Inferior parietal cortex (tissue), 1 donor: ENCODE data around the gene SCAANT1.
A peak's percentile ranks its signal among the peaks of the same experiment; 100 is the strongest.

ENCODE experiments used
- DNase-seq: peaks from one replicate; pipeline ENCODE4 v3.0.0-alpha.2; 2016; ENCODE audit errors: extremely low spot score

SCAANT1 gene

GRCh38 chr3:63911873-63912767, at the start of gene SCAANT1:
TSS of gene SCAANT1 (minus strand) at chr3:63912383.
- DNase-seq = peak; percentile 80

- peak; percentile 59 for DNase-seq
Measured at GRCh38 chr3:63961891-63962290, 49.7 kb upstream of the SCAANT1 start.

DNA sequence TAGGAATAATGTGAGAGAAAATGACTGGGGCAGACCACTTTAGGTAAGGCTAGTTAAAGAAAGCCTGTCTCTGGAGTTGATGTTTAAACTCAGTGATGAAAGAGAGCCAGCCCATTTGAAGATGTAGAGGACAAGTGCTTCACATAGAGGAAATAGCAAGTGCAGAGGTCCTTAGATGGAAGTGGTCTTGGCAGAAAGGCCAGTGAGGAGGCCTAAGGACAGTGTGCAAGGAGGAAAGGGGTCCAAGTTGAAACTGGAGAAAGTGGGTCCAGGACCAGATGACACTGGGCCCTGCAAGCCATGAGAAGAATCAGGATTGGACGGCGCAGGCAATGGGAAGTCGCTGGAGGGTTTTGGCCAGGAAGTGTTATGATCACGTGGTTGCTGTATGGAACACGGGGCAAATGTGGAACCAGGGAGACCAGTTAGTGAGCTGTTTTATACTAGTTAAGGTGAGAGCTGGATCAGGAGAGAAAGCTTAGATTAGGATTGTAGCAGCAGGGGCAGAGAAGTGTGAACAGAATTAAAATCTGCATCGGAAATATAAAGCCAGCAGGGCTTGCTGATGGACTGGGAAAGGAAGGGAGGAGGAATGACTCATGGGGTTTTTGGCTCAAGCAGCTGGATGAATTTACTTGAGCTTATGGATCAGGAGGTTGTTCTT, 48.0 kb upstream of the SCAANT1 start:
- no peak for DNase-seq

- no peak for DNase-seq
Measured at GRCh38 chr3:63959146-63959545, 47.0 kb upstream of the SCAANT1 start.

DNA sequence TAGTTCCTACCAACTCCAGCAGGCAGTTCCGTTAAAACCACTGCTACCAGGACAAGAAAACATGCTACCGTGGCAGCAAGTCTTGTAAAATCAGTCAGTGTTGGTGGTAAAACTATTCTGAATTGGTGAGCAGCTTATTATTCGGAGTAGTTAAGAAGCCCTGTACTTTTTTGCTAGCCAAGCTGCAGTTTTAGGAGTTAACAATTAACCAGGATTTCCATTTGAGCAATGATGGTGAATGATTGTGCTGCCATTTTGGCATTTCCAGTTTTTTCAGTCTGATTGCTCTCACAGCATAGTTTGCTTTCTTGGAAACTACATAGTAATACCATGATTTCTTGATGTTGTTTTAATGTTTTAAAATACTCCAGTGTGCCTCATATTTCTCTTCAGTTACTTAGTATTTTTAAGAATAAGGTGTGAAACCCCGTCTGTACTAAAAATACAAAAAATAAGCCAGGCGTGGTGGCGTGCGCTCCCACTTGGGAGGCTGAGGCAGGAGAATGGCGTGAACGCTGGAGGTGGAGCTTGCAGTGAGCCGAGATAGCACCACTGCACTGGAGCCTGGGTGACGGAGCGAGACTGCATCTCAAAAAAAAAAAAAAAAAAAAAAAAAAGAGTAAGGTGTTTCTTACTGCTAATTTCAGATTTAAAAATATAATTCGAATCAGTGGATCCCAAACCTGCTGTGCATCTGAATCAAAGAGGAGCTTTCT, 43.8 kb upstream of the SCAANT1 start:
- no peak for DNase-seq

DNA sequence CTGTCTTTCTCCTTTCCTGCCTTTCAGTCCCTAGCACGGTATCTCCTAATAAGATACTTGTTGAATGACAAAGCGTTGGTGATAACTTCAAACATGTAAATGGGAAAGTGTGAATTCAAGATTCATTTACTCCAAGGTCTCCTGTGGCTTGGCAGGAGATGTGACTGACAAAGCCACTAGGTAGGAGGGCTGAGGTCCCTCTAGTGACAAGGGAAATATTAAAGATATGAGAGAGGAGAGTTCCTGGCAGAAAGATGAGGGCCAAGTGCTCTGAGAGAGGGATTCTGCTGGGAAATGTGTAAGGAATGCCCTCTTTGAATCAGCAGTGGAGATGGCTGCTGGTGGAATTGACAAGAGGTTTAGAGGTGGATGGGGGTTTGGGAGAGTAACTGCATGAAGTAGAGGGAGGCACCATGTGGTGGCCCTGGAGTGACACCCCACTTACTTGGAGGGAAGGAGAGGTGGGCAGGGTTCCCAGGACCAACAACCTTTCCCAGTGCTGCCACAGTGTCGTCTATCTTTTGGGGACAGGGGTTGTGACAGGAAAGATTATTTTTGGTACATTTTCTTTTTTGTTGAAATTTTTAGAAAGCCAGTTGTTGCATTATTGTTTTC, 43.0 kb upstream of the SCAANT1 start:
- no peak for DNase-seq

DNA sequence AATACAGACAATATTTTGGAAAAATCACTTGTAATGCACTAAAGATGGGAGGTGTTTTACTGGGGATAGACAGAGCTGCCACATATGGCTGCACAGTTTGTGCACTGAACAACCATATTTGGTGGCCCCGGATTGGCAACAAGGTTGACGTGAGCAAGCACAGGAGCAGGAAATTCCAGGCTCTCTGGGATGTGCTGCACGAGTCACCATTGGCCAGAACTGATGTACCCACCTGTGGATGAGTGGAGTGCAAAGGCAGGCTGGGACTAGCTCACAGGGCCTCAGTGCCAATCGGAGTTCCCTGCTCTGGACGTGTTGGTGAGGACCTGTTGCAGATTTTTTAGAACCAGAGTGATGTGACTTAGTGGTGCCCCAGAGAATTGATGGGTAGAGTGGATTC, 42.0 kb upstream of the SCAANT1 start:
- DNase-seq = no peak

- no peak for DNase-seq
Measured at GRCh38 chr3:63952248-63952594, 40.0 kb upstream of the SCAANT1 start.

DNA sequence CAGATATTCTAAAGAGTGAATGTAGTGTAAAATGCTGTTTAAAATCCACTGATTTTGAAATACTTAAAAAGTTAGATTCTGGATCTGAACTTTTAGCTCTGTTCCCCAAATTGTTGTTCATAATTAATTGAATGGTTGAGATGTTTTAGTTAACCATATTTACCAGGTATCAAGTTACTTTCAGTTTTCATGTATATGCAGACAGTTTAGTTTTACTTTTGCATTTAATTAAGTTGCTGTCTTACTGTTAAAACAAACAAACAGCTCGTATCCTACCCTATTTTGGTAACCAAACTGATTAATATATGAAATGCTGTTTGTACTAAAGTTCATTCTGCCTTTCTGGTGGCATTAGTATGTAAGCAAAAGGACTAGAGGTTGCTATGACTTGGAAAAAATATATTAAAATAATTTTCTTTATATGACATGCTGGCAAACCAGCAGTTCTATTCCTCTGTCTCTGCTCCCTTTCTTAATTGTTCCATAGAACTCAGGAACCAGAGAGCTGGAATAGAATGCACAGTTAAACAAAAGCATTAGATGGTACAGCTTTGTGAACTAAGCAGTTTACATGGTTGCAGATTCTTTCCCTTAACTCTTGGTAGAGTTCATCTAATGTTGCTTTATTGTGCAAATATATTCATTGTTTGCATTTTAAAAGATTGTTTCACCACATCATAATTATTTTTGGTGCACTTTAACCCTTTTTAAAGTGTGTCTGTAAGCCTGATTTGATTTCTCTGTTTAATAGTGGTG, 39.5 kb upstream of the SCAANT1 start:
- no peak for DNase-seq

- no peak for DNase-seq
Measured at GRCh38 chr3:63950698-63951097, 38.5 kb upstream of the SCAANT1 start.

DNA sequence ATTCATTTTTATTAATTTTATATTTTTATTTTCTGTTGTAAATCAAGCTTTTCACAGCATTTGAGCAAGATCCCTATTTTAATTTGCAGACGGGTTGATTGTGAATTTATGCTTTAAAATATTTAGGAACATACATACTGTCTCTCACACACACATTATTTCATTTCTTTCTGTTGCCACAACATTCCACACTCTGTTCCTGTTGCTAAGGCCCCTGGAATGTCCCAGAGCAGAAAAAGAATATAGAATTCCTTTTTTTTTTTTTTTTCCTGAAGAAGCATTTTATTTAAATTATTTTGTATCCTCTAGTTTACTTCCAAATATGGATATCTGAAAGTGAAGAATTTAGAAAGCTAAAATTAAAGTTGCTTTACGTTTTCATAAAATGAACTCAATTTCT, 36.8 kb upstream of the SCAANT1 start:
- no peak for DNase-seq

DNA sequence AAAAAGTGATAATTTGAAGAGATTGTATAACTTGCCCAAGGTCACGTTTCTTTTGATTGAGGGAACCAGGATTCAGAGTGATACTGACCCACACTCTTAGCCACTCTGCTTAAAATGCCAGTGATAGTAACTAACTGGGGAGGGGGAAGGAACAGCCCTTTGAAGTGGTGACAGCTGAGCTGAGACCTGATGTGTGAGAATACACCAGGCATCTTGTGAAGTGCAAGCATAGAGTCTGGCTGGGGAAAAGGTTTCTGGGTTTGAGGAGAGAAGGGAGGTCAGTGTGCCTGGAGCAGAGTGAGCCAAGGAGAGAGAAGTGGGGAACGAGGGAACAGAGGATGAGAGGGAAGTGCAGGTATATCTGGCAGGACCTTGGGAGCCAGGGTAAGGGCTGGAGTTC, 35.4 kb upstream of the SCAANT1 start:
- no peak for DNase-seq

DNA sequence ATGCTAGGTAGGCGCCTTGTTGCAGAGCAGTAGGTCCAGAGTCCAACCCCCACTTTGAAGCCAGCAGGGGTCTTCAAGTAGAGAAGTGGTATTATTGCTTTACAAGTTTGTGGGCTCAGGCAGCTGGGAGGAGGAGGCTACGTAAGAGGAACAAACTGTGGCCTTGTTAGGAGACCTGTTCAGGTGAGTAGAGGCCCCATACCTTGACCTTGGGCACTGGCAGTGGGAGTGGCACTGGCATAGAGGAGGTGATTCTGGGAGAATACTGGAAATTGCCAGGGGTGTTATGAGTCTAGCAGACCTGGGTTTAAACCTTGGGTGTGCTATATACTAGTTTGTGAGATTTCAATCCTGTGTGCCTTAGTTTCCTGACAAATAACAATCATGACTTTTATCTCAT, 34.6 kb upstream of the SCAANT1 start:
- DNase-seq = no peak

DNA sequence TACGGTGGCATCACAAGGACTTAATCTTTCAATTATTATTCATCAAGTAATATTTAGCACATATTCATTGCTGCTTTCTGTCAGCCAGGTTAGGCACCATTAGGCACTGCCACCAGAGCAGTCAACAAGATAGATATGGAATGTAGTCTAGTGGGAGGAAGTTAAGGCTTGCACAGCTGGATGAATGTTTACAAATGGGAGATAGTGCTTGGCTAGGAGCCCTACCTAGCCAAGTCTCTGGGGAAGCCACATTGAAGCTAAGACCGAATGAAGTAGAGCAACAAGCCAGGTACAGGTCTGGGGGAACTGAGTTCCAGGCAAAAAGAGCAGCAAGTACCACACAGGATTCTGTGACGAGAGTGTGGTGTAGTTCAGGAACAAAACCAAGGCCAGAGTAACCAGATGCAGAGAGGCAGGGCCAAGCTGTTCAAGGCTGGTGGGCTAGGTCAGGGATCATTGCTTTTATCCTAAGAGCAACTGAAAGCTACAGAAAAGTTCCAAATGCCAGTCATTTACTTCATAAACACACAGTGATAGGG, 33.4 kb upstream of the SCAANT1 start:
- no peak for DNase-seq

DNA sequence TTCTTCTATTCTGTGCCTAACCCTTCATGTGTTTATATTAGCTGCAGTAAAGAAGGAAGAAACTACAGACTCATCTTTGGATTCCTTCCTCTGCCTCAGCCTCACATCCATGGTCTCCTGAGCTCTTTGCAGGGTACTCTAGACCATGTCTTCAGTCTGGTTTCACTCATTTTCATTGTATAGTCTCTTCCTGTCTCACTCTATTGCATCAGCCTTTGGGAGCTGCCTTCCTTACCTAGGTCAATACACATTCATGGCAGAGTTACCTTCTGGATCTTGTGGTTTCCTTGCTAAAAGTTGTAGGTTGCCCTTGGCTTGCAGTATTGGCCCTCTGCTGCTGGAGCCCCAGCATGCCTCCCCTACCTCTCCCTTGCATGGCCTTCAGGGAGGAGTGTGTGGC, 31.5 kb upstream of the SCAANT1 start:
- no peak for DNase-seq

GRCh38 chr3:63942528-63942927, 30.3 kb upstream of the SCAANT1 start:
- no peak for DNase-seq

DNA sequence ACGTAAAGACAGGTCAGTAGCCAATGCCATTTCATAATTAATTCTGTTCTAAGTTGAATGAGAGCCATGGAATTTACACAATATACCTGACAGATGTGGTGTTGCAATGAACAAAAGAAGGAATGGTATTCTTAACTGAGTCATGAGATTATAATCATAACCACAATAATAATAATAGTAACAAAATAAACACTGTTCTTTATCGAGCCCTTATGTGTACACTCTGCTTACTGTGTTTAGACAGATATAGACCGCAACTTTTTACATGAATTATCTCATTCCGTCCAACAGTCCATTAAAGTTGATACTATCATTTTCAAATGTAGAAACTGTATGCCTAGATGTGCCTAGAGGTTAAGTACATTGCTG, 28.2 kb upstream of the SCAANT1 start:
- DNase-seq = no peak

DNA sequence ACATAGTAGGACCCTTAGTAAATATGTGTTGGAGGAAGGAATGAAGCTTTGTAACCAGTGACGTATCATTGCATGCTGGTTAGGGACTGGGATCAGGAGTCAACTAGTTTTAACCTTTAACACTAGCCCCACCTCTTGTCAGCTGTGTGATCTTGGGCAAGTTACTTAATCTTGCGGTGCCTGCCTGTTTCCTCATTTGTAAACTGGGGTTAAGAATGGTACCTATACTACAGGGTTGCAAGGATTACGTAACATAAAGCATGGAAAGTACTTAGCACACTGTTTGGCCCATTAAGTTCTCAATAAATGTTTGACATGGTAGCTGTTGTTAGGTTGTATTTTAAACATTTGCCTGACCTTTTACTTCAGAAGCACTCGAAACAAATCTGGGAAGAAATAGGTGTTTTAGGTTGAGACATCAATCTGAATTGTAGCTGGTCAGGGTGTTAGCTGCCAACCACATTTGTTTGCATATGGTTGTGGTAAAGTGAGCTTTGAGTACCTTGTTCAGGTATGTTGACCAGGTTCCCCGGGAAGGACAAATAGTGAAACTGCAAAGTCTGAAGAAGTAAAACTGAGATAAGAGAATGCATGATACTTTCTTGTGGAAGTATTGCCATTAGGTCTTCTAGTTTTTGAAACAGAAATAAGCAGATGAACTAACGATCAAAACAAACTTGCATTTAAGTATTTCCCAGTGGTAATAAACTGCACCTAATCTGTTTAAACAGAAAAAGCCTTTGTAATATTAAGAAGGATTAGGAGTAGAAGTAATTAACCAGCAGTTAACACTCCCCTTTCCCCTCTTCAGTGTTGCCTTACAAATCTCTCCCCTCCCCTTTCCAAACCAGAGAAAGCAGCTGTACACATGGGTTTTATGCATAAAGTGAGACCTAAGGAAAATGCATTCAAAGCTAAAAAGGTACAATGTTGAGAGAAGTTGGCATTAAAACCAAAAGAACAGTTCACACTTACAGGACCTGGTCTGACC, 25.8 kb upstream of the SCAANT1 start:
- no peak for DNase-seq

GRCh38 chr3:63936925-63937324, 24.7 kb upstream of the SCAANT1 start:
- DNase-seq = no peak
